Peyer's patch (tissue), 4 donors: ENCODE results near the gene BRD1.

Experiments used
- CTCF ChIP-seq, 6 experiments: fragments of 450-650 bp in 4 of 6; fragments of 200-600 bp in 2 of 6; sonication (generic) in 1 of 6; IDR thresholded peaks; one replicate each; pipeline ENCODE4 v1.5.1; 2017 to 2019; ENCODE audit warnings: antibody characterized with exemption in 6 of 6, mild to moderate bottlenecking in 3 of 6, moderate library complexity in 1 of 6
- POLR2A ChIP-seq, 2 donors: fragments of 450-650 bp; IDR thresholded peaks; one replicate each; pipeline ENCODE4 v1.5.1; 2017; ENCODE audit warnings: antibody characterized with exemption in 2 of 2, mild to moderate bottlenecking in 2 of 2, moderate library complexity in 2 of 2

- TF ChIP-seq CTCF (IDR thresholded peaks at IDR 0.05) = no peak
- no peak for TF ChIP-seq POLR2A (IDR thresholded peaks at IDR 0.05)
Measured at GRCh38 chr22:49730656-49731055, 97.0 kb downstream of the BRD1 start.
